Testis (tissue), 3 donors: ENCODE results near the gene KLF9. TPM values are rescaled to one million over a fixed set of nuclear protein-coding genes. Genes with fewer than 3 reads are reported as not detected.

Experiments
- DNase-seq: peaks from one replicate; pipeline ENCODE4 v3.0.0-alpha.2; 2019
- H3K27ac ChIP-seq, 2 donors: fragments of 200-600 bp; sonication (generic); one replicate each; pipeline ENCODE4 v1.5.1; 2019
- H3K27me3 ChIP-seq: fragments of 200-600 bp; sonication (generic); one replicate; pipeline ENCODE4 v1.5.1; 2019
- H3K36me3 ChIP-seq: fragments of 200-600 bp; sonication (generic); one replicate; pipeline ENCODE4 v1.5.1; 2017; ENCODE audit warnings: low read depth; ENCODE audit errors: missing control alignments
- H3K4me1 ChIP-seq: fragments of 200-600 bp; sonication (generic); one replicate; pipeline ENCODE4 v1.5.1; 2019
- H3K4me3 ChIP-seq, 2 donors: fragments of 200-600 bp; sonication (generic); one replicate each; pipeline ENCODE4 v1.5.1; 2017 to 2019
- H3K9me3 ChIP-seq: fragments of 200-600 bp; sonication (generic); one replicate; pipeline ENCODE4 v1.5.1; 2017
- CTCF ChIP-seq, 3 experiments: fragments of 450-650 bp in 2 of 3; fragments of 200-600 bp in 1 of 3; sonication (generic) in 1 of 3; IDR thresholded peaks; one replicate each; pipeline ENCODE4 v1.5.1; 2016 to 2019; ENCODE audit warnings: antibody characterized with exemption in 3 of 3, mild to moderate bottlenecking in 2 of 3, moderate library complexity in 1 of 3
- POLR2A ChIP-seq: fragments of 450-650 bp; IDR thresholded peaks from one replicate; pipeline ENCODE4 v1.6.1; 2017; ENCODE audit warnings: antibody characterized with exemption, mild to moderate bottlenecking, moderate library complexity
- WGBS, 2 donors: methylation state at CpG; one replicate each; pipeline ENCODE4 v1.1.5; 2018; 5-methylcytosine and 5-hydroxymethylcytosine counted together
- intact Hi-C: fragments of 100-400 bp; cut with DNase I; formaldehyde crosslinking; loops from one replicate; pipeline ENCODE4 v1.15.1; 2023; ENCODE audit warnings: low total_unique reads
- polyA plus RNA-seq: library from polyadenylated mRNA; stranded (reverse); fragments of 350-450 nt; fragmentation: Illumina TruSeq; extraction: RNeasy Lipid Tissue Mini Kit (QIAGEN cat#74804); gene quantifications from one replicate; pipeline ENCODE4 v1.2.3, GENCODE V29; 2014; ENCODE audit warnings: low read depth, low replicate concordance; ENCODE audit not compliant: insufficient read depth
- total RNA-seq, 2 donors: library from RNA; depleted of rRNA; stranded (reverse); fragments of >200 nt; gene quantifications; one replicate each; pipeline ENCODE4 v1.2.3, GENCODE V29; 2016

The KLF9 gene
- total and polyA plus RNA-seq, 3 donors from 2014 or later, result 11.8 to 47.9 (median 39.8) TPM

GRCh38 chr9:70392189-70392588 is 22.3 kb downstream of the KLF9 start:
- peaks cover 6% of the 10 kb centered on the region for H3K4me1 ChIP-seq
- intact Hi-C loops, result no loop called here
- WGBS, 2 donors, result 76 to 96% methylated on average over 2 of the region's 2 CpGs
- no peak for DNase-seq
- TF ChIP-seq CTCF (IDR thresholded peaks at IDR 0.05), result no peak
- no peak for TF ChIP-seq POLR2A
- H3K4me3 ChIP-seq, result no peak overlapping the region
- no peak overlapping the region for H3K27ac ChIP-seq
- H3K9me3 ChIP-seq, result no peaks in the 10 kb centered on the region
- no peaks in the 10 kb centered on the region for H3K27me3 ChIP-seq
- no peaks in the 10 kb centered on the region for H3K36me3 ChIP-seq

- Histone ChIP-seq H3K4me3 (no peak overlapping the region), H3K27ac (no peak overlapping the region), H3K9me3 (no peaks in the 10 kb centered on the region), H3K36me3 (no peaks in the 10 kb centered on the region), H3K4me1 (peaks cover 5% of the 10 kb centered on the region), H3K27me3 (no peaks in the 10 kb centered on the region)
- WGBS, 2 donors, result 84 to 88% methylated on average over 2 of the region's 2 CpGs
- DNase-seq, result no peak
- intact Hi-C loops, result no loop called here
- no peak for TF ChIP-seq CTCF (IDR thresholded peaks at IDR 0.05)
- TF ChIP-seq POLR2A, result no peak
These were observed 23.5 kb downstream of the KLF9 start for GRCh38 chr9:70390933-70391341.

GRCh38 chr9:70389621-70390266 is 24.7 kb downstream of the KLF9 start:
- no peak overlapping the region for H3K4me3 ChIP-seq

GRCh38 chr9:70389188-70389587 is 25.3 kb downstream of the KLF9 start:
- H3K27me3 ChIP-seq, result no peaks in the 10 kb centered on the region
- no peaks in the 10 kb centered on the region for H3K9me3 ChIP-seq
- no peaks in the 10 kb centered on the region for H3K36me3 ChIP-seq
- peaks cover 5% of the 10 kb centered on the region for H3K4me1 ChIP-seq
- DNase-seq, result no peak
- H3K4me3 ChIP-seq, result no peak overlapping the region
- H3K27ac ChIP-seq, result no peak overlapping the region
- intact Hi-C loops, result no loop called here
- TF ChIP-seq CTCF (IDR thresholded peaks at IDR 0.05), result no peak
- no peak for TF ChIP-seq POLR2A
- 76 to 81% methylated on average over 3 of the region's 3 CpGs for WGBS, 2 donors

More at GRCh38 chr9:70389621-70390266, 24.7 kb downstream of the KLF9 start:
- Histone ChIP-seq H3K27me3 (no peaks in the 10 kb centered on the region), H3K9me3 (no peaks in the 10 kb centered on the region), H3K27ac (no peak overlapping the region), H3K4me1 (peaks cover 5% of the 10 kb centered on the region), H3K36me3 (no peaks in the 10 kb centered on the region)
- intact Hi-C loops, result no loop called here
- DNase-seq, result no peak
- WGBS, 2 donors, result 48 to 55% methylated on average over 10 of the region's 10 CpGs
- TF ChIP-seq CTCF (IDR thresholded peaks at IDR 0.05) (no peak), POLR2A (no peak)

- TF ChIP-seq CTCF (IDR thresholded peaks at IDR 0.05) (no peak), POLR2A (no peak)
- no peaks in the 10 kb centered on the region for H3K9me3 ChIP-seq
- H3K4me3 ChIP-seq, result no peak overlapping the region
- H3K27me3 ChIP-seq, result no peaks in the 10 kb centered on the region
- intact Hi-C loops, result no loop called here
- no peak overlapping the region for H3K27ac ChIP-seq
- H3K4me1 ChIP-seq, result peaks cover 5% of the 10 kb centered on the region
- peak; percentile 30 for DNase-seq
- H3K36me3 ChIP-seq, result no peaks in the 10 kb centered on the region
- WGBS, 2 donors, result 65 to 67% methylated on average over 23 of the region's 23 CpGs
These were observed 26.8 kb downstream of the KLF9 start for GRCh38 chr9:70387663-70388062.
